ENCODE measurements around the gene SIK2.

The SIK2 gene

DNA sequence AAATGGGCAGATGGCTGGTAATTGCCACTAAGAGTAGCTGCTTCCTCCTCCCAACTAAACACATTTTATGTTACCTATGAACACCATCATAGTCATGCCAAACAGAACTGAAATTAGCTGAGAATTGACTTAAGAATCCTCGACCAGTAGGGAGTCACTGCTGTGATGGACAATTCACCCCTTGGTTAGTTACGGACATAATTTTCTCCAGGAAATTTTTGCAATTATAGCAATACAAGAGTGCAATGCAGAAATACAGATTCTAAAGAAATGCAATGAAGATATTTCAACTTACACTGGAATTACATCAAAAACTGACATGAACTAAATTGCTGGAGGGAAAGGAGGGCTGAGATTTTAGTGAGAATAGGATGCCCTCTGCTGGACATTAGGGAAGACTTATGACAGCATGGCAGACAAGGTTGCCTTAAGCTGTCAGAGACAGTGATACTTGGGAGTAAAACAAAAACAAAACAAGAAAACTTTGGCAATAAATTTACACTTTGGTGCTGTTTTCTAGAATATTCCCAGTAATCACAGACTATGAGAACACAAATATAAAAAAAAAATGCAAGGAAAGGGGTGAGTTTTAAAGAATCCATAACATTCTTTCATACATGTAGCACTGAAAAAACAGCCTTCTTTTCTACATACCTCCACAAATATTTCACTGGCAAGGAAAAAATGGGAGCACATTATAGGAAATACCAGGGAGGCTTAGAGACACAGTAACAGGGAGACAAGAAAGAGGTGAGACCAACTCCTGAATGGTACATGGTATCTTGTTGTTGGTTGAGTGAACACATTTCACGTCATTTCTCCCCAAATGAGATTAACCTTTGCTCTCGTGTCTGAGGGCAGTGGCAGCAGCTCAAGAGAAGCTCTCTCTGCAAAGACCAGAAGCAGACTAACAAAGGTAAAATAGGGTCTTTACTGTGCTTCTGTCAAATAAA, 175.1 kb downstream of the SIK2 start:
- Histone ChIP-seq H2BK120ac (ENCODE audit: low read depth, low read length) (no peak overlapping the region), H3K56ac (ENCODE audit: low read length) (no peak overlapping the region), H2AK5ac (ENCODE audit: low read length) (no peak overlapping the region), H3K4me2 (ENCODE audit: low read length) (no peak overlapping the region), H3K4me3 (ENCODE audit: low read length) (no peak overlapping the region), H4K5ac (ENCODE audit: low read length) (no peak overlapping the region), H4K8ac (ENCODE audit: low read depth, low read length) (no peak overlapping the region), H3K23ac (ENCODE audit: low read length) (no peak overlapping the region), H3K27me3 (ENCODE audit: insufficient read depth, low read length, poor library complexity) (no peaks in the 10 kb centered on the region), H3K36me3 (ENCODE audit: control insufficient read depth, insufficient read depth, low read length) (no peaks in the 10 kb centered on the region), H2BK15ac (replicated peaks; ENCODE audit: low read depth) (no peak overlapping the region), H3K9ac (ENCODE audit: low read length) (no peak overlapping the region), H3K79me2 (ENCODE audit: control insufficient read depth, insufficient read depth, low read length) (no peaks in the 10 kb centered on the region), H3K18ac (ENCODE audit: low read length) (no peak overlapping the region), H3K4ac (ENCODE audit: low read depth, low read length) (no peak overlapping the region), H3K79me1 (ENCODE audit: low read length) (no peaks in the 10 kb centered on the region), H2BK5ac (ENCODE audit: low read length) (no peak overlapping the region), H3K27ac (ENCODE audit: low read depth, low read length) (no peak overlapping the region), H3K4me1 (ENCODE audit: control insufficient read depth, low read depth, low read length) (no peaks in the 10 kb centered on the region)
- DNase-seq = peak; percentile 71
- WGBS (ENCODE audit: extremely low coverage, insufficient coverage, low lambda C conversion rate) = no CpG with 5 or more reads among the region's 4 CpGs

DNA sequence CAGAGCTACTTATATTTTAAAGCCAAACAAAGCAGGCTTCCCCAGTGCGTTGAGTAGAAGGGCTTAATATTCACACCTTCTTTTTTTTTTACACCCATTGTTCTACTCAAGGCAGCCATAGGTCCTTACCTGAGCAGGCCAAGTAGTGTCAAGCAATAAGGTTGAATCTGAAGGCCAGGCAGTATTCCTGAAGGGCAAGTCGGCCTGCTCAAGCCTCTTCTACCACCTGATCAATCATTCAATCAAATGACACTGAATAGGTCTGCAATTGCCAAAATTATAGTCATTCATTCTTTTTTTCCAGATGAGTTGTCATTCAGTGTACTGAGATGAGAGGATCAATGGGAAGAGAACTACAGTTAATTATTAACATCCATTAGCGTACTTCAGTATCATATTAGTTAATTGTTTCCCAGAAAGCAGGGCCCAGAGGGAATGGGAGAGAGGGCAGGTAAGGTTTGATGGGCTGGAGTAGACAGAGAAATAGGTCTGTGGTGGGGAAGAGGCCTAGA, 175.9 kb downstream of the SIK2 start:
- Histone ChIP-seq H4K8ac (ENCODE audit: low read depth, low read length) (no peak overlapping the region), H3K18ac (ENCODE audit: low read length) (no peak overlapping the region), H3K4me1 (ENCODE audit: control insufficient read depth, low read depth, low read length) (no peaks in the 10 kb centered on the region), H2BK15ac (replicated peaks; ENCODE audit: low read depth) (no peak overlapping the region), H3K4me2 (ENCODE audit: low read length) (no peak overlapping the region), H3K9ac (ENCODE audit: low read length) (no peak overlapping the region), H3K56ac (ENCODE audit: low read length) (no peak overlapping the region), H3K79me2 (ENCODE audit: control insufficient read depth, insufficient read depth, low read length) (no peaks in the 10 kb centered on the region), H3K27me3 (ENCODE audit: insufficient read depth, low read length, poor library complexity) (no peaks in the 10 kb centered on the region), H3K4ac (ENCODE audit: low read depth, low read length) (no peak overlapping the region), H3K36me3 (ENCODE audit: control insufficient read depth, insufficient read depth, low read length) (no peaks in the 10 kb centered on the region), H2BK5ac (ENCODE audit: low read length) (no peak overlapping the region), H3K27ac (ENCODE audit: low read depth, low read length) (no peak overlapping the region), H3K4me3 (ENCODE audit: low read length) (no peak overlapping the region), H2BK120ac (ENCODE audit: low read depth, low read length) (no peak overlapping the region), H4K5ac (ENCODE audit: low read length) (no peak overlapping the region), H2AK5ac (ENCODE audit: low read length) (no peak overlapping the region), H3K23ac (ENCODE audit: low read length) (no peak overlapping the region), H3K79me1 (ENCODE audit: low read length) (no peaks in the 10 kb centered on the region)
- WGBS (ENCODE audit: extremely low coverage, insufficient coverage, low lambda C conversion rate) = no CpG with 5 or more reads among the region's 3 CpGs
- DNase-seq = peak; percentile 11

- no peaks in the 10 kb centered on the region for H3K27me3 ChIP-seq (ENCODE audit: insufficient read depth, low read length, poor library complexity)
- H3K4ac ChIP-seq (ENCODE audit: low read depth, low read length) = no peak overlapping the region
- H2BK15ac ChIP-seq (replicated peaks; ENCODE audit: low read depth) = no peak overlapping the region
- no peak overlapping the region for H3K23ac ChIP-seq (ENCODE audit: low read length)
- no peak overlapping the region for H4K8ac ChIP-seq (ENCODE audit: low read depth, low read length)
- H3K79me2 ChIP-seq (ENCODE audit: control insufficient read depth, insufficient read depth, low read length) = no peaks in the 10 kb centered on the region
- DNase-seq = no peak
- no peaks in the 10 kb centered on the region for H3K4me1 ChIP-seq (ENCODE audit: control insufficient read depth, low read depth, low read length)
- no peak overlapping the region for H2BK120ac ChIP-seq (ENCODE audit: low read depth, low read length)
- no peak overlapping the region for H3K27ac ChIP-seq (ENCODE audit: low read depth, low read length)
- H4K5ac ChIP-seq (ENCODE audit: low read length) = no peak overlapping the region
- H3K79me1 ChIP-seq (ENCODE audit: low read length) = no peaks in the 10 kb centered on the region
- no peak overlapping the region for H2AK5ac ChIP-seq (ENCODE audit: low read length)
- no peak overlapping the region for H2BK5ac ChIP-seq (ENCODE audit: low read length)
- H3K56ac ChIP-seq (ENCODE audit: low read length) = no peak overlapping the region
- no CpG with 5 or more reads among the region's 6 CpGs for WGBS (ENCODE audit: extremely low coverage, insufficient coverage, low lambda C conversion rate)
- H3K9ac ChIP-seq (ENCODE audit: low read length) = no peak overlapping the region
- no peaks in the 10 kb centered on the region for H3K36me3 ChIP-seq (ENCODE audit: control insufficient read depth, insufficient read depth, low read length)
- no peak overlapping the region for H3K4me2 ChIP-seq (ENCODE audit: low read length)
- H3K18ac ChIP-seq (ENCODE audit: low read length) = no peak overlapping the region
- no peak overlapping the region for H3K4me3 ChIP-seq (ENCODE audit: low read length)
Measured at GRCh38 chr11:111779118-111779517, 176.9 kb downstream of the SIK2 start.

All from mesendoderm (in vitro differentiated cells).